ENCODE measurements around the gene SCGN. TPM values are rescaled to one million over a fixed set of nuclear protein-coding genes. Genes with fewer than 3 reads are reported as not detected.

SCGN gene
- total RNA-seq, 1 donor from 2014 or later, result 1.2 TPM

- Mint-ChIP-seq H3K27me3 (ENCODE audit: unreplicated experiment) (no peaks in the 10 kb centered on the region), H3K4me1 (ENCODE audit: low read depth, unreplicated experiment) (no peaks in the 10 kb centered on the region), H3K4me3 (ENCODE audit: unreplicated experiment) (no peak overlapping the region), H3K9me3 (ENCODE audit: unreplicated experiment) (peaks cover 2% of the 10 kb centered on the region), H3K27ac (ENCODE audit: unreplicated experiment) (no peak overlapping the region), H3K36me3 (ENCODE audit: unreplicated experiment) (peaks cover 13% of the 10 kb centered on the region)
- no peak for DNase-seq
- no peak for TF ChIP-seq CTCF (IDR thresholded peaks at IDR 0.05; ENCODE audit: partially characterized antibody, unreplicated experiment)
These were observed 83.2 kb downstream of the SCGN start for GRCh38 chr6:25735261-25735660.

DNA sequence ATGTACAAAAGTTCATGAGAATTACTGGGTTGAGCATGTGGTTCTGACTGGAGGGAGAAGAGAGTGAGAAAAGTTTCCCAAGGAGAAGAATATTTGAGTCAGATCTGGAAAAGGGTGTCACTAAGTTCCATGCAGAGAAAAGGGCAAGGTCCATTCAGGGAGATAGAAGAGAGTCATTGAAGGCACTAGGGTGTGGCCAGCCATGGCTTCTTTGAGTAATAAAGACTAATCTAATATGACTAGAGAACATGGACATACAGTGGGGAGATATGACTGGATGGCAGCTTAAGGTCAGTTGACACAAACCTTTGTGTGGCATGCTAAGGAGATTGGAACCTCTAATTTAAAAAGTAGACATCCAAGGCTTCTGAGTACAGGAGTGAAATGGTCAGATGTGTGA is 91.9 kb downstream of the SCGN start:
- H3K27ac Mint-ChIP-seq (ENCODE audit: unreplicated experiment), result no peak overlapping the region
- H3K27me3 Mint-ChIP-seq (ENCODE audit: unreplicated experiment), result no peaks in the 10 kb centered on the region
- no peak for DNase-seq
- no peaks in the 10 kb centered on the region for H3K36me3 Mint-ChIP-seq (ENCODE audit: unreplicated experiment)
- peaks cover 8% of the 10 kb centered on the region for H3K4me1 Mint-ChIP-seq (ENCODE audit: low read depth, unreplicated experiment)
- H3K4me3 Mint-ChIP-seq (ENCODE audit: unreplicated experiment), result no peak overlapping the region
- H3K9me3 Mint-ChIP-seq (ENCODE audit: unreplicated experiment), result no peaks in the 10 kb centered on the region
- no peak for TF ChIP-seq CTCF (IDR thresholded peaks at IDR 0.05; ENCODE audit: partially characterized antibody, unreplicated experiment)

- H3K36me3 Mint-ChIP-seq (ENCODE audit: unreplicated experiment), result no peaks in the 10 kb centered on the region
- no peak overlapping the region for H3K27ac Mint-ChIP-seq (ENCODE audit: unreplicated experiment)
- peaks cover 8% of the 10 kb centered on the region for H3K4me1 Mint-ChIP-seq (ENCODE audit: low read depth, unreplicated experiment)
- no peaks in the 10 kb centered on the region for H3K27me3 Mint-ChIP-seq (ENCODE audit: unreplicated experiment)
- DNase-seq, result no peak
- H3K9me3 Mint-ChIP-seq (ENCODE audit: unreplicated experiment), result no peaks in the 10 kb centered on the region
- TF ChIP-seq CTCF (IDR thresholded peaks at IDR 0.05; ENCODE audit: partially characterized antibody, unreplicated experiment), result no peak
- H3K4me3 Mint-ChIP-seq (ENCODE audit: unreplicated experiment), result no peak overlapping the region
These were observed 93.8 kb downstream of the SCGN start for GRCh38 chr6:25745836-25746235.

DNA sequence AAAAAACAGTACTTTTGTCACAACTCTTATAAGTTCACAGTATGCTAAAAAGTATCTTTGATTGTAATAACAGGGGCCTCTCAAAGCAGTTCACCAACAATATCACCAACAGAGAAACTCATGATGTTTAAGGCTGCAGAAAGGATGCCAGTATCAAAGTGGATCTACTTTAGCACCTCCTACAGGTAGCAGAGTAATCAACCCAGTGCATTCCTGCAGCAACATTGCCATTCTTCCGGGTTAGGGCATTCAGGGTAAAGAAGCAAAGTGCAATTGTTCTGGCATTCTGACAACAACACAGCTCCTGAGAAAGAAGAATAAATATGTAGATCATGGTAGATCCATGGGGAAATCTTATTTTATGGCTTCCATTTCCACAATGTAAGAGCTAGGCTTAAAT is 95.0 kb downstream of the SCGN start:
- no peaks in the 10 kb centered on the region for H3K27me3 Mint-ChIP-seq (ENCODE audit: unreplicated experiment)
- no peak for DNase-seq
- no peak for TF ChIP-seq CTCF (IDR thresholded peaks at IDR 0.05; ENCODE audit: partially characterized antibody, unreplicated experiment)
- H3K36me3 Mint-ChIP-seq (ENCODE audit: unreplicated experiment), result no peaks in the 10 kb centered on the region
- H3K9me3 Mint-ChIP-seq (ENCODE audit: unreplicated experiment), result no peaks in the 10 kb centered on the region
- H3K4me3 Mint-ChIP-seq (ENCODE audit: unreplicated experiment), result no peak overlapping the region
- no peak overlapping the region for H3K27ac Mint-ChIP-seq (ENCODE audit: unreplicated experiment)
- peaks cover 8% of the 10 kb centered on the region for H3K4me1 Mint-ChIP-seq (ENCODE audit: low read depth, unreplicated experiment)

GRCh38 chr6:25747477-25747876 is 95.5 kb downstream of the SCGN start:
- Mint-ChIP-seq H3K4me3 (ENCODE audit: unreplicated experiment) (no peak overlapping the region), H3K27ac (ENCODE audit: unreplicated experiment) (no peak overlapping the region), H3K9me3 (ENCODE audit: unreplicated experiment) (no peaks in the 10 kb centered on the region)

More at GRCh38 chr6:25747477-25747876, 95.5 kb downstream of the SCGN start:
- no peak for TF ChIP-seq CTCF (IDR thresholded peaks at IDR 0.05; ENCODE audit: partially characterized antibody, unreplicated experiment)
- no peaks in the 10 kb centered on the region for H3K27me3 Mint-ChIP-seq (ENCODE audit: unreplicated experiment)
- H3K4me1 Mint-ChIP-seq (ENCODE audit: low read depth, unreplicated experiment), result peaks cover 8% of the 10 kb centered on the region
- DNase-seq, result no peak
- H3K36me3 Mint-ChIP-seq (ENCODE audit: unreplicated experiment), result no peaks in the 10 kb centered on the region
